ENCODE data around the gene MCHR1. TPM values are rescaled to one million over a fixed set of nuclear protein-coding genes. Genes with fewer than 3 reads are reported as not detected.
A peak's percentile ranks its signal among the peaks of the same experiment; 100 is the strongest.

Gene MCHR1
- total and polyA plus RNA-seq, 2 of the 4 experiments (the other 2 are of a cell fraction), result 1.4 to 3.2 TPM

GRCh38 chr22:40714499-40715337 lies 35.4 kb downstream of the MCHR1 start:
- Histone ChIP-seq H3K56ac (ENCODE audit: extremely low read depth, insufficient read depth, low read length) (no peak overlapping the region), H3K4me3 (ENCODE audit: insufficient read depth, low read depth, low read length) (no peak overlapping the region), H3K14ac (replicated peaks; ENCODE audit: low read depth, low read length) (0 out of 2 replicates have a peak overlapping the region, but pooled peaks have one; percentile 39), H3K36me3 (ENCODE audit: control insufficient read depth, insufficient read depth, low read length) (no peaks in the 10 kb centered on the region), H2AFZ (replicated peaks; ENCODE audit: low read length, poor library complexity) (peak overlapping the region; percentile 73), H3K9me3 (ENCODE audit: control insufficient read depth, insufficient read depth, low read length) (no peaks in the 10 kb centered on the region), H3K27ac (ENCODE audit: insufficient read depth, low read length) (no peak overlapping the region), H4K91ac (ENCODE audit: insufficient read depth, low read depth, low read length) (no peak overlapping the region), H2BK15ac (ENCODE audit: low read depth, low read length) (no peak overlapping the region), H2BK120ac (ENCODE audit: low read depth, low read length) (no peak overlapping the region), H3K23ac (ENCODE audit: low read depth, low read length) (no peak overlapping the region), H3K79me1 (ENCODE audit: low read depth in 1 of 2, low read length in 2 of 2) (no peaks in the 10 kb centered on the region), H4K8ac (ENCODE audit: low read depth in 2 of 2, low read length in 2 of 2) (no peak overlapping the region), H3K18ac (ENCODE audit: low read depth, low read length) (no peak overlapping the region), H4K20me1 (ENCODE audit: insufficient read depth, low read length) (no peaks in the 10 kb centered on the region; the same call in 1 of the 2 replicates), H2AK9ac (replicated peaks; ENCODE audit: low read depth, low read length, poor library complexity) (no peak overlapping the region), H2BK20ac (ENCODE audit: low read depth, low read length) (no peak overlapping the region), H3K9me1 (ENCODE audit: insufficient read depth, low read length) (peaks cover 12% of the 10 kb centered on the region; the same call in 1 of the 2 replicates), H3K27me3 (ENCODE audit: control insufficient read depth, insufficient read depth, low read length) (no peaks in the 10 kb centered on the region), H3K4me1 (ENCODE audit: control insufficient read depth, insufficient read depth, low read length) (peaks cover 13% of the 10 kb centered on the region; the same call in 1 of the 2 replicates), H3K9ac (ENCODE audit: low read depth, low read length) (no peak overlapping the region), H3K4me2 (ENCODE audit: low read depth, low read length) (peak overlapping the region; percentile 66), H4K5ac (ENCODE audit: low read depth, low read length) (no peak overlapping the region), H2AK5ac (ENCODE audit: low read depth, low read length) (0 out of 2 replicates have a peak overlapping the region, but pooled peaks have one; percentile 14), H3K4ac (ENCODE audit: low read depth, low read length) (no peak overlapping the region), H2BK5ac (ENCODE audit: low read depth, low read length, poor library complexity, severe bottlenecking) (no peak overlapping the region)
- in situ Hi-C loops (cut with MboI; ENCODE audit: low sequenced_read_pairs), result no loop called here
- WGBS, 2 experiments (ENCODE audit: extremely low coverage in 2 of 2, insufficient read length in 1 of 2), result no CpG with 5 or more reads among the region's 13 CpGs
- BruUV-seq (replicated peaks), result no TSS peak
- ChIA-PET POLR2A (ENCODE audit: unreplicated experiment) (no interaction called here), CTCF (interaction anchor here (1.9 kb wide), 1 partner anchor 32 kb away, joined by 6 read pairs; no protein-coding TSS in a partner anchor)
- intact Hi-C loops (cut with micrococcal nuclease), result loop anchor here (5.0 kb wide), 1 partner anchor 62 kb away; no protein-coding TSS in a partner anchor
- ATAC-seq (ENCODE audit: low read depth) (no peak), DNase-seq (peak; percentile 68)
- TF ChIP-seq ELK1 (IDR thresholded peaks at IDR 0.05; ENCODE audit: borderline replicate concordance, low read depth, low read length), result no peak
- no peak for TF ChIP-seq NFE2L2 (IDR thresholded peaks at IDR 0.05; ENCODE audit: low read depth, low read length)
- TF ChIP-seq MXI1 (IDR thresholded peaks at IDR 0.05; ENCODE audit: borderline replicate concordance, low read depth, low read length), result no peak
- no peak for TF ChIP-seq CEBPB (IDR thresholded peaks at IDR 0.05; ENCODE audit: low read depth, low read length)
- TF ChIP-seq FOS (IDR thresholded peaks at IDR 0.05; ENCODE audit: low read depth, low read length), result no peak
- no peak for TF ChIP-seq POLR2A (IDR thresholded peaks at IDR 0.05; ENCODE audit: low read depth, low read length)
- TF ChIP-seq, protein P1, sequence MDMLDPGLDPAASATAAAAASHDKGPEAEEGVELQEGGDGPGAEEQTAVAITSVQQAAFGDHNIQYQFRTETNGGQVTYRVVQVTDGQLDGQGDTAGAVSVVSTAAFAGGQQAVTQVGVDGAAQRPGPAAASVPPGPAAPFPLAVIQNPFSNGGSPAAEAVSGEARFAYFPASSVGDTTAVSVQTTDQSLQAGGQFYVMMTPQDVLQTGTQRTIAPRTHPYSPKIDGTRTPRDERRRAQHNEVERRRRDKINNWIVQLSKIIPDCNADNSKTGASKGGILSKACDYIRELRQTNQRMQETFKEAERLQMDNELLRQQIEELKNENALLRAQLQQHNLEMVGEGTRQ (IDR thresholded peaks at IDR 0.05; ENCODE audit: low read depth, low read length), result no peak
- TF ChIP-seq MAZ (IDR thresholded peaks at IDR 0.05; ENCODE audit: borderline replicate concordance, low read depth, low read length), result no peak
- no peak for TF ChIP-seq MAFK (IDR thresholded peaks at IDR 0.05; ENCODE audit: low read depth, low read length)
- no peak for TF ChIP-seq CHD1 (IDR thresholded peaks at IDR 0.05; ENCODE audit: low read depth, low read length)
- no peak for TF ChIP-seq SMC3 (IDR thresholded peaks at IDR 0.05; ENCODE audit: low read depth, low read length)
- dilution Hi-C loops (cut with HindIII; ENCODE audit: low sequenced_read_pairs, unreplicated experiment), result no loop called here
